Naive B cell (primary cell): ENCODE measurements around the gene HS6ST1. TPM values are rescaled to one million over a fixed set of nuclear protein-coding genes. Genes with fewer than 3 reads are reported as not detected.
"Not testable (repeated sequence)": the region's sequence is repeated elsewhere in the genome, so short reads cannot be mapped to it uniquely, and the experiment has no call there.

Source experiments
- ATAC-seq, 2 donors: fragments of 150-1000 bp; cut with Tn5 transposase; 2 replicates each; pipeline ENCODE4 v1.10.0; 2021; ENCODE audit warnings: low read depth in 2 of 2, mild to moderate bottlenecking in 2 of 2, moderate library complexity in 2 of 2
- DNase-seq: peaks from one replicate; pipeline ENCODE4 v3.0.0; 2022
- H3K27ac Mint-ChIP-seq, 6 donors: one replicate each; pipeline ENCODE4 v1.8.0; 2020 to 2022; ENCODE audit warnings: mild to moderate bottlenecking in 6 of 6, mixed read lengths in 6 of 6, moderate library complexity in 5 of 6, inconsistent platforms in 2 of 6
- H3K27me3 Mint-ChIP-seq, 3 donors: one replicate each; pipeline ENCODE4 v1.8.0; 2021 to 2022; ENCODE audit warnings: mixed read lengths in 3 of 3, mild to moderate bottlenecking in 1 of 3
- H3K36me3 Mint-ChIP-seq, 2 donors: one replicate each; pipeline ENCODE4 v1.8.0; 2020 to 2022; ENCODE audit warnings: mixed read lengths in 2 of 2, inconsistent platforms in 1 of 2, mild to moderate bottlenecking in 1 of 2
- H3K4me1 Mint-ChIP-seq, 3 donors: one replicate each; pipeline ENCODE4 v1.8.0; 2020 to 2022; ENCODE audit warnings: mixed read lengths in 3 of 3, inconsistent platforms in 1 of 3, mild to moderate bottlenecking in 1 of 3, moderate library complexity in 1 of 3
- H3K4me3 Mint-ChIP-seq, 8 donors: one replicate each; pipeline ENCODE4 v1.8.0; 2020 to 2022; ENCODE audit warnings: mild to moderate bottlenecking in 8 of 8, mixed read lengths in 8 of 8, moderate library complexity in 8 of 8, inconsistent platforms in 2 of 8
- H3K9me3 Mint-ChIP-seq, 7 donors: one replicate each; pipeline ENCODE4 v1.8.0; 2020 to 2022; ENCODE audit warnings: mixed read lengths in 7 of 7, mild to moderate bottlenecking in 5 of 7, inconsistent platforms in 2 of 7, moderate library complexity in 1 of 7
- polyA plus RNA-seq, 6 donors: library from polyadenylated mRNA; unstranded; fragments of 300-500 nt; fragmentation: Illumina TruSeq; gene quantifications; one replicate each; pipeline ENCODE4 v1.2.3, GENCODE V29; 2021; ENCODE audit warnings: low read depth in 6 of 6

The HS6ST1 gene
- polyA plus RNA-seq, 6 donors from 2014 or later = 3.3 to 11.5 (median 6.8) TPM

GRCh38 chr2:128271911-128272600, 46.6 kb downstream of the HS6ST1 start:
- no peaks in the 10 kb centered on the region for H3K27me3 Mint-ChIP-seq
- DNase-seq (no peak), ATAC-seq (no peak)
- peak overlapping the region in 1 of 6 donors; percentile 48 for H3K27ac Mint-ChIP-seq
- H3K9me3 Mint-ChIP-seq = peaks cover 6 to 19% (median 13%) of the 10 kb centered on the region in 7 donors
- H3K36me3 Mint-ChIP-seq = peaks cover 20 to 24% of the 10 kb centered on the region in 2 donors
- H3K4me1 Mint-ChIP-seq = peaks cover 2 to 19% (median 8%) of the 10 kb centered on the region in 3 donors
- H3K4me3 Mint-ChIP-seq = no peak overlapping the region

GRCh38 chr2:128271597-128271910, 47.1 kb downstream of the HS6ST1 start:
- DNase-seq = no peak

GRCh38 chr2:128270672-128271596, 47.7 kb downstream of the HS6ST1 start:
- peaks cover 6 to 19% (median 13%) of the 10 kb centered on the region in 7 donors for H3K9me3 Mint-ChIP-seq
- no peak overlapping the region for H3K4me3 Mint-ChIP-seq
- ATAC-seq (no peak), DNase-seq (no peak)
- peak overlapping the region in 1 of 6 donors; percentile 67 for H3K27ac Mint-ChIP-seq
- peaks cover 20 to 24% of the 10 kb centered on the region in 2 donors for H3K36me3 Mint-ChIP-seq
- H3K4me1 Mint-ChIP-seq = peaks cover 2 to 19% (median 8%) of the 10 kb centered on the region in 3 donors
- no peaks in the 10 kb centered on the region for H3K27me3 Mint-ChIP-seq

More at GRCh38 chr2:128271597-128271910, 47.1 kb downstream of the HS6ST1 start:
- Mint-ChIP-seq H3K9me3 (peaks cover 6 to 19% (median 13%) of the 10 kb centered on the region in 7 donors), H3K4me1 (peaks cover 2 to 19% (median 8%) of the 10 kb centered on the region in 3 donors), H3K4me3 (no peak overlapping the region), H3K36me3 (peaks cover 20 to 24% of the 10 kb centered on the region in 2 donors), H3K27ac (no peak overlapping the region), H3K27me3 (no peaks in the 10 kb centered on the region)
- ATAC-seq = no peak

- ATAC-seq (no peak), DNase-seq (no peak)
- Mint-ChIP-seq H3K4me3 (no peak overlapping the region), H3K36me3 (peaks cover 13 to 16% of the 10 kb centered on the region in 2 donors), H3K27me3 (no peaks in the 10 kb centered on the region), H3K27ac (peak overlapping the region in 2 of 6 donors; percentile 49 to 67), H3K4me1 (peaks cover 2 to 19% (median 7%) of the 10 kb centered on the region in 3 donors), H3K9me3 (peaks cover 6 to 15% (median 11%) of the 10 kb centered on the region in 7 donors)
Measured at GRCh38 chr2:128269990-128270671, 48.5 kb downstream of the HS6ST1 start.

GRCh38 chr2:128269063-128269989, 49.3 kb downstream of the HS6ST1 start:
- no peak for ATAC-seq
- Mint-ChIP-seq H3K27me3 (no peaks in the 10 kb centered on the region), H3K27ac (no peak overlapping the region), H3K9me3 (peaks cover under 1 to 7% (median 5%) of the 10 kb centered on the region in 7 donors), H3K4me1 (peaks cover 2 to 19% (median 4%) of the 10 kb centered on the region in 3 donors), H3K36me3 (peaks cover 5 to 8% of the 10 kb centered on the region in 2 donors), H3K4me3 (no peak overlapping the region)
- DNase-seq = no peak

- H3K4me1 Mint-ChIP-seq = peaks cover 0 to 11% (median 2%) of the 10 kb centered on the region in 3 donors
- not testable (repeated sequence) for DNase-seq, H3K4me3 Mint-ChIP-seq, H3K27ac Mint-ChIP-seq, H3K36me3 Mint-ChIP-seq, H3K27me3 Mint-ChIP-seq, H3K9me3 Mint-ChIP-seq, ATAC-seq
Measured at GRCh38 chr2:128268611-128269010, 50.1 kb downstream of the HS6ST1 start.

GRCh38 chr2:128268145-128268544, 50.5 kb downstream of the HS6ST1 start:
- H3K27ac Mint-ChIP-seq, H3K9me3 Mint-ChIP-seq, H3K4me3 Mint-ChIP-seq, H3K27me3 Mint-ChIP-seq, DNase-seq, H3K36me3 Mint-ChIP-seq, ATAC-seq: not testable (repeated sequence)
- peaks cover 0 to 10% (median 2%) of the 10 kb centered on the region in 3 donors for H3K4me1 Mint-ChIP-seq

GRCh38 chr2:128267649-128268048, 51.0 kb downstream of the HS6ST1 start:
- H3K27me3 Mint-ChIP-seq, ATAC-seq, H3K9me3 Mint-ChIP-seq, DNase-seq, H3K4me3 Mint-ChIP-seq, H3K27ac Mint-ChIP-seq, H3K36me3 Mint-ChIP-seq: not testable (repeated sequence)
- peaks cover 0 to 10% (median 2%) of the 10 kb centered on the region in 3 donors for H3K4me1 Mint-ChIP-seq

GRCh38 chr2:128267197-128267596, 51.5 kb downstream of the HS6ST1 start:
- not testable (repeated sequence) for H3K4me1 Mint-ChIP-seq, H3K9me3 Mint-ChIP-seq, H3K27ac Mint-ChIP-seq, H3K4me3 Mint-ChIP-seq, DNase-seq, H3K36me3 Mint-ChIP-seq, H3K27me3 Mint-ChIP-seq, ATAC-seq

GRCh38 chr2:128266463-128266862, 52.2 kb downstream of the HS6ST1 start:
- H3K27ac Mint-ChIP-seq = peak overlapping the region in 1 of 6 donors; percentile 49
- not testable (repeated sequence) for ATAC-seq, H3K4me3 Mint-ChIP-seq, H3K27me3 Mint-ChIP-seq, H3K4me1 Mint-ChIP-seq, H3K36me3 Mint-ChIP-seq, H3K9me3 Mint-ChIP-seq, DNase-seq

- H3K4me1 Mint-ChIP-seq, DNase-seq, H3K36me3 Mint-ChIP-seq, H3K4me3 Mint-ChIP-seq, H3K27me3 Mint-ChIP-seq, ATAC-seq, H3K9me3 Mint-ChIP-seq: not testable (repeated sequence)
- H3K27ac Mint-ChIP-seq = peak overlapping the region in 1 of 6 donors; percentile 26
Measured at GRCh38 chr2:128265608-128265993, 53.1 kb downstream of the HS6ST1 start.

GRCh38 chr2:128264881-128265607, 53.6 kb downstream of the HS6ST1 start:
- no peak for DNase-seq
- no peaks in the 10 kb centered on the region for H3K36me3 Mint-ChIP-seq
- ATAC-seq = no peak

More at GRCh38 chr2:128264881-128265607, 53.6 kb downstream of the HS6ST1 start:
- Mint-ChIP-seq H3K27me3 (no peaks in the 10 kb centered on the region), H3K4me1 (no peaks in the 10 kb centered on the region), H3K9me3 (peaks cover 0 to 4% (median 0%) of the 10 kb centered on the region in 7 donors), H3K27ac (peak overlapping the region in 1 of 6 donors; percentile 56), H3K4me3 (no peak overlapping the region)
